Inflammatory macrophage treated with lipopolysaccharide for 1 hour (primary cell): ENCODE measurements around the gene CYB5RL.

Experiments used
- DNase-seq, 2 donors: peaks; one replicate each; pipeline ENCODE4 v3.0.0-alpha.2; 2020 to 2022

CYB5RL gene

DNA sequence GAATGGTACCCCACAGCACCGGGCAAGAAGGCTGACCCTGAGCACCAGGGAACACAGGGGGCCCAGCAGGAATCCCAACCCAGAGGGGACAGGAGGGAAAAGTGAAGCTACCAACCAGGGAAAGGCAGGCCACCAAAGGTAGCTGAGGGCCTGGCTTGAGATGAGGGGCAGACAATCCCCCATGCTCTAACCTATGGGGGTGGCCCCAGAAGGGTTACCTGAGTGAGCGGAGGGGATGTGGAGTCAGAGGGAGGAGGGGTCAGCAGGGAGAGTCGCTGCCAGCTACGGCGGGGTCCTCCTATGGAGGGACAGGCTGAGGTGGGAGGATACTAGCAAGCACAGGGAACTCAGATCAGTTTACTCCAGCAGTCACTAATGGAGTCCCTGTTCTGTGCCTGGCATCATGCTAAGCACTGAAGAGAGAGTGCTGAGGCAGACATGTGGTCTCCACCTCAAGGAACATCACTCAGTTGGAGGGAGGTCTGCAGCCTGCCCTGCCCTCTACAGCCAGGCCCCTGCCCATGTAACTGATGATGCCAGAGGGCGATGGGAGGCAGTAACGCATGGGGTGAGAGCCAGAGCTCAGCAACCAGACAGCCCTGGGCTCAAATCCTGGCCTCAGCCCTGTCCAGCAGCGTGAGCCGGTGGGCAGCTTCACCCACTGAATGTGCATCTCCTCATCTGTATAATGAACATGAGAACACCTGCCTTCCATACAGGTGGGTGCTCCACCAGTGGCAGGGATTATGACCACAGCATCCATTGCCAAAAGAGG, 21.3 kb downstream of the CYB5RL start:
- no peak for DNase-seq

DNA sequence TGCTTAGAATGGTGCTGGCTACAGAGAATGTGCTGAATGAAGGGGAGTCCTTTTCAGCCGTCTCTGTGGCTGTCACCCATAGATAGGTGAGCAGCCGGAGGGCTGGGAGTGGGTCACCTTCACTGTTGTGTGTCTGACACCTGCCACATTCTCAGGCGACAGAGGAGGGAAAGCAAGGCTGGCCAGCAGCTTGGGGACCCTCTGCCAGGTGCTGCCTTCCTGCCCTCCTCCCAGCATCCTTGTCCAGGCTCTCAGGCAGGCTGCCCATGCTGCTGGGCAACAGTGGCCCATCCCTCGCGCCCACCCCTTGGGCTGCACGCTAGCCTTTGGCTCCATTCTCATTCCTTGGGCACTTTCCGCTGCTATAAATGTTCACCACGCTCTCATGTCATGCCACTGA, 22.1 kb downstream of the CYB5RL start:
- DNase-seq, result no peak

- no peak for DNase-seq
Observed at GRCh38 chr1:54176621-54177327, 23.1 kb downstream of the CYB5RL start.

DNA sequence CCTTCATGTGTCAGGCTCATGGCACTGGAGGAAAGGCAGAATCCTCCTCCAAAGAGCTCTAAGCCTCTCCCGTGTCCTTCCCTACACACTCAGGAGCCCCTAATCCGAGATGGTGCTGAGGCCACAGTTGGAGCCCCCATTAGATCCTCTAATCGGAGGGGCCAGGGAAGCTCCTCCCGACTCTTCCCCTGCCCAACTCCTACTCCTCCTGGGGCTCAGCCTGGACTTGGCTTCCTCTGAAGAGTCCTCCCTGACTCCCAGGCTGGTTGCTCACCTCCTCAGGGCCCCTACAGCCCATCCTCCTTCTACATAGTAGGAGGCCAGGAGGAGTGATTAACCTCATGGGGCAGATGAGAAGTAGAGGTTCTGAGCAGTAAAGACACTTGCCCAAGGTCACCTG, 25.7 kb downstream of the CYB5RL start:
- DNase-seq, result no peak

DNA sequence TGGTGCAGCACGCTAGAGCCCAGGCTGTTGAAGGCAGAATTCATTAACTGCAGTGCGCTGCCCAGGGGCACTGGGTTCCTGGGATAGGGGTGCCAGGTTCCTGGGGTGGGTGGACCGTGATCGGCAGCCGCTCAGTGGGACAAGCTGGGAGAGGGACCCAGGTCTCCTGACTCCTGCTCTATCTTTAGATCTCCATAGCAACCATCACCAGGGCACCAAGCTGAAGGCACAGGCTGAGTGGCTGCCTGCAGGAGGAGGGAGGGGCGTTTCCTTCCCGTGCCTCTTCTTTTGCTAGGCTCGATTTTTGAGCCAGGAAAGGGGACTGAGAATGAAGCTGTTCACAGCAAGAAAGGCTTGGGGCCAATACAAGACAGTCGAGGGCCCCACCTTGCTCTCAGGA, 26.1 kb downstream of the CYB5RL start:
- no peak for DNase-seq

DNA sequence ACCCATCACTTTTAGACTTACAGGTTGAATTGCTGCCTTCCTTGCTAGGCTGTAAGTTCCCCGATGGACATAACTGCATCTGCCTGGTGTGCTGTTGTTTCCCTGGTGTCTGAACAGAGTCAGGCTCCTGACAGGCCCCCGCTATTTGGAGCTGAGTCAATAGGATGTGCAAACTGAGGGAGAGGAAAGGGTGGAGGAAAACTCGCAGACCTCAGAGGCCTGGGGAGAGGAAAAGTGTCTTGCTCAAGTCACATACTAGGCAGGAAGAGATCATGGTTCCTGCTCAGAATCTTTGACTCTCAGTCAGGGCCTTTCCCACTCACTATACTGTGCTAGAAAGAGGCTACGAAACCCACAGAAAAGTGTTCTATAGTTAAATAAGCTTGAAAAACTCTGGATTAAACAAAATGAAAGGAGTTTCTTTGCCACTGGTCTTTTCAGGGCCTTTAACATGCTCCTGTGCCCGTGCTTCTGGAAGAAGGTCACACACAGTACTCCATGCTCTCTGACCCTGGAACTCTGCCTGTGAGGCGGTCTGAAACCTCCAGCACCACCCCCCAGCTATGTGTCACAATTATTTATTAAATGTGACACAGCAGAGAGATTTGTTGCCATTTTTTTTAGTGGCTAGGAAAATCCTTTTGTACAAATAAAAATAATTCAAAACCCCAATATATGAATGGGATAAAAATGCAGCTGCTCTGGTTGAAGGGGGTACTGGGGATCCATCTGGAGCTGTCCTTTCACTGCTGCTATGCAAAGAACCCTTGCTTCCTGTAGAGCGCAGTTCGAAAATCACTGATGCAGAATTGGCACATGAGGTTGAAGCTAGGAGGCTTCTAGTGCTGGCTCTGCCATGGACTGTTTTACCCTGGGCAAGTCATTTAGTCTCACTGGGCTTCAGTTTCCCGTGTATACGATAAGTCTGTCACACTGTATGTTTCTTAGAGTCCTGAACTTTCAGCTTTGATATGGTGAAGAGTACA, 26.9 kb downstream of the CYB5RL start:
- DNase-seq, result no peak

DNA sequence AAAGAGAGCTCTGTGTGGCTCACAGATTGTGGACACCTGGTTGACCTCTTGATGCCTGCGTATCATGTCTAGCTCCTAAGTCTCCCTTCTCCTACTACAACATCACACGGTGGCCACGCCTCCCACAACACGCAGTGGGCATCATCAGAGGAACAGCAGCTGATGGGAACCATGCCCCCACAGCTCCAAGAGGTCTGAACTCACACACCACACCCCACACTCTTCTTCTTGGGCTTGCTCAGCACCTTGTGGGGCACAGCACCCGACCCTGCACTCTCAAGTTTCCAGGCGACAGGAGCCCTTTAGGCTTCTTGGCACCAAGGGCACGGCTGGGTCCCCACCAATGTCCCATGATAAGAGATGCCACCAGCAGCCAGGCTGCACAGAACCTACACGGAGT, 28.2 kb downstream of the CYB5RL start:
- DNase-seq, result no peak

- peak; percentile 7 to 73 for DNase-seq
Observed at GRCh38 chr1:54171016-54171415, 28.8 kb downstream of the CYB5RL start.

- DNase-seq, result no peak
Observed at GRCh38 chr1:54169068-54169467, 30.8 kb downstream of the CYB5RL start.

GRCh38 chr1:54168206-54168965, 31.4 kb downstream of the CYB5RL start:
- no peak for DNase-seq

GRCh38 chr1:54167422-54168139, 32.2 kb downstream of the CYB5RL start:
- DNase-seq, result no peak

GRCh38 chr1:54166357-54166756, 33.5 kb downstream of the CYB5RL start:
- peak in 1 of 2 donors; percentile 29 for DNase-seq

GRCh38 chr1:54165146-54165545, 34.7 kb downstream of the CYB5RL start:
- DNase-seq, result no peak

- no peak for DNase-seq
Observed at GRCh38 chr1:54163573-54163972, 36.3 kb downstream of the CYB5RL start.

DNA sequence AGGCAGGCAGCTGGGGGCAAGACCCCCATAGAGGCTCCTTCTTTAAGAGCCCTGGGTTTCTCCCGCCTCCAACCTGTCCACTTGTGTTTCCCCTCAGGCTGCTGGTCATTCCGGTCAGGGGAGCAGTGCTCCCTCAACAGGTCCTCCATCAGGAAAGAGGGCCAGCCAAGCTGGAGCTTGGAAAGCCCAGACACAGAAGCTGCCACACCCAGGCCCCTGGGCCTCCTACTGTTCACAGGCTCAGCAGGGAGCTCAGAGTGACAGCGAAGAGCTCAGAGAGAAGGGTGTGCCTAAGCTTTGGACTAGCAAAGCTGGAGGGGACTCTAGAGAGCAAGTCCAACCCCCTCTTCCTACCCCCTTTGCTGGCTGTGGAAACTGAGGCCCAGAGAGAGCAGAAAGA, 36.8 kb downstream of the CYB5RL start:
- no peak for DNase-seq

DNA sequence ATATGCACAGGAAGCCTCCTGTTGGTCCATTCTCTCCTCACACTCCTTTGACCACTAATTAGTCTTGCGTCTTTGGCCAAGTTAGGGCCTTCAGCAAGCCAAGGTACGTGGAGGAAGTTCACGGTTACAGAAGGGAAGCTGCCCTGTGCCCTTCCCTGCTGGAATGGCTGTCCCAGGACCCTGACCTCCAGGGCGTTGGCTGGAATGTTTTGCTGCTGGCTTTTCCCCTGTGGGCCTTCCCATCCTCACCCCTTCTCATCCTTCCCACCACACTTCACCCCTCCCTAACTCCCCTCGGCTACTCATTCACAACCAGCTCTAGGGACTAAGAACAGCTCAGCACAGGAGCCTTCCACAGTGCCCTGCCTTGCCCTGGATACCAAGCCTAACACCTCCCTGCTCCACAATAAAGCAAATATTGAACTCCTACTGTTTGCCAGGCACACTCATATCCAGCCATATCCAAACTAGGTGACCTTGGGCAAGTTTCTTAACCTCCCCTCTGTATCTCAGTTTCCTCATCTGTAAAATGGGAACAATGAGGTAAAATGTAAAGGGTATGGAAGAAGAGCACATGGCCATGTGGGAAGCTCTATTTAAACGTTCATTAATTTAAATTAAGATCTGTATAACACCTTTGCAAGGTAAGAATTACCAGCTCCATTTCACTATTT, 38.2 kb downstream of the CYB5RL start:
- no peak for DNase-seq

- DNase-seq, result no peak
Observed at GRCh38 chr1:54160351-54160750, 39.5 kb downstream of the CYB5RL start.

- DNase-seq, result no peak
Observed at GRCh38 chr1:54159733-54160316, 40.0 kb downstream of the CYB5RL start.

- no peak for DNase-seq
Observed at GRCh38 chr1:54158071-54158470, 41.8 kb downstream of the CYB5RL start.

- no peak for DNase-seq
Observed at GRCh38 chr1:54157401-54157800, 42.4 kb downstream of the CYB5RL start.

DNA sequence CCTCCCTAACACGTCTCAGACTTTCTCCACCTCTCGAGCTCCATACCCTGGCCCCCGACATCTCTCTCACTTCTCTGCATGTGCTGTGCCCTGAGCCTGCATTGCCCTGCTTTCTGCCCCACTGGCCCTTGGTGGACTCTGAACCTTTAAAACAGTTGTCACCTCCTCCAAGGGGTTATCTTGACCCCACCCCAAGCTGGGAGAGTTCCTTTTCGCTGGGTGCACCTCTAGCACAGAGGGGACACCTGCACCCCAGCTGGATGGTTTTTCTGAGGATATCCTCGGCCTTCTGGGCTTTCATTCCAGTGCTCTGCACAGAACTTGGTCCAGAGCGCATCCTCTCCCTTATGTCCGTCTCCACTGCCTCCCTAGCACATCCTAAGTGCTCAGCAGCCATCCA, 42.8 kb downstream of the CYB5RL start:
- DNase-seq, result no peak
